Fibroblast of the aortic adventitia (primary cell): ENCODE data around the gene UROS. TPM values are rescaled to one million over a fixed set of nuclear protein-coding genes. Genes with fewer than 3 reads are reported as not detected.

Experiments used
- DNase-seq: peaks from one replicate; pipeline ENCODE4 v3.0.0-alpha.2; 2010; ENCODE audit warnings: low read depth
- H3K4me3 ChIP-seq: 2 replicates; pipeline ENCODE4 v1.5.1; 2011; ENCODE audit warnings: low read depth, mild to moderate bottlenecking, control low read depth, low read length, moderate library complexity
- CTCF ChIP-seq: IDR thresholded peaks from 2 replicates; pipeline ENCODE4 v1.5.1; 2011; ENCODE audit warnings: mild to moderate bottlenecking, low read length, control low read depth, inconsistent platforms; ENCODE audit not compliant: insufficient read depth
- total RNA-seq: library from RNA; depleted of rRNA; stranded (reverse); fragments of >200 nt; gene quantifications from 2 replicates; pipeline ENCODE4 v1.2.3, GENCODE V29; 2012; ENCODE audit warnings: low replicate concordance

The UROS gene
- total RNA-seq, 1 donor: 74.7 TPM

- DNase-seq: no peak
- TF ChIP-seq CTCF: no peak
- no peak within 1 kb of the TSS for H3K4me3 ChIP-seq
Measured at GRCh38 chr10:125775491-125776106, 47.5 kb downstream of the UROS start, which contains the start of gene MMP21. Gene MMP21, minus strand, starts transcription at chr10:125775821. Its CDS starts 0 bp downstream, at chr10:125775821.

GRCh38 chr10:125774581-125775191 lies 48.4 kb downstream of the UROS start:
- TF ChIP-seq CTCF: no peak
- DNase-seq: no peak
- no peak overlapping the region for H3K4me3 ChIP-seq

GRCh38 chr10:125773687-125774543 lies 49.1 kb downstream of the UROS start:
- no peak overlapping the region for H3K4me3 ChIP-seq
- DNase-seq: no peak
- no peak for TF ChIP-seq CTCF

- no peak overlapping the region for H3K4me3 ChIP-seq
- DNase-seq: no peak
- no peak for TF ChIP-seq CTCF
Measured at GRCh38 chr10:125772864-125773180, 50.2 kb downstream of the UROS start.

GRCh38 chr10:125772112-125772863 lies 50.8 kb downstream of the UROS start:
- no peak overlapping the region for H3K4me3 ChIP-seq
- no peak for TF ChIP-seq CTCF
- no peak for DNase-seq

GRCh38 chr10:125770844-125771243 lies 52.2 kb downstream of the UROS start:
- no peak for DNase-seq
- no peak overlapping the region for H3K4me3 ChIP-seq
- TF ChIP-seq CTCF: no peak
